ENCODE data around the gene HOXB8. TPM values are rescaled to one million over a fixed set of nuclear protein-coding genes. Genes with fewer than 3 reads are reported as not detected.

The HOXB8 gene
- total and polyA plus RNA-seq, 3 experiments from 2014 or later, result not detected

GRCh38 chr17:48593840-48594537, 21.1 kb downstream of the HOXB8 start:
- no peaks in the 10 kb centered on the region for H3K9me3 Mint-ChIP-seq
- ChIA-PET CTCF (interaction anchor here (0.9 to 3.9 kb wide), 25 partner anchors 11 to 568 kb away, joined by 3 to 43 read pairs (median 6); partner anchors contain the start of gene HOXB9), POLR2A (interaction anchor here (0.8 to 1.3 kb wide), 6 partner anchors 11 to 330 kb away, joined by 3 to 4 read pairs (median 3); no protein-coding TSS in a partner anchor)
- H3K36me3 ChIP-seq (ENCODE audit: insufficient read depth, low read length), result no peaks in the 10 kb centered on the region
- H3K36me3 Mint-ChIP-seq, result no peaks in the 10 kb centered on the region
- H3K27me3 ChIP-seq (ENCODE audit: insufficient read depth, low read length, poor library complexity, severe bottlenecking), result peaks cover 56% of the 10 kb centered on the region
- peak overlapping the region in 1 of 8 donors; percentile 12 for H3K27ac Mint-ChIP-seq
- DNase-seq, result peak; percentile 70 to 84 (median 75)
- H3K27me3 Mint-ChIP-seq, result peaks cover 62 to 83% of the 10 kb centered on the region in 2 donors
- peaks cover 45 to 48% (median 48%) of the 10 kb centered on the region in 3 donors for H3K4me1 Mint-ChIP-seq
- H3K27ac ChIP-seq (ENCODE audit: low read depth, low read length), result no peak overlapping the region
- no peaks in the 10 kb centered on the region for H3K9me3 ChIP-seq (ENCODE audit: low read length)
- peaks cover 41% of the 10 kb centered on the region for H3K4me1 ChIP-seq (ENCODE audit: insufficient read depth, low read length)
- H3K4me3 Mint-ChIP-seq, result peak overlapping the region; percentile 77 to 91 (median 86)
- peak overlapping the region; percentile 61 for H3K4me3 ChIP-seq (ENCODE audit: low read length)

GRCh38 chr17:48593126-48593829, 21.8 kb downstream of the HOXB8 start, which contains the start of gene HOXB5:
Gene HOXB5 (minus strand): TSS chr17:48593779. CDS start chr17:48593682, 97 bp downstream.
- H3K4me3 Mint-ChIP-seq, result peak within 1 kb of the TSS; percentile 77 to 91 (median 86)
- peak in 1 of 5 donors; percentile 20 for DNase-seq
- Histone ChIP-seq H3K36me3 (ENCODE audit: insufficient read depth, low read length) (no peaks in the 10 kb centered on the region), H3K27ac (ENCODE audit: low read depth, low read length) (no peak within 1 kb of the TSS), H3K9me3 (ENCODE audit: low read length) (no peaks in the 10 kb centered on the region), H3K4me3 (ENCODE audit: low read length) (peak within 1 kb of the TSS; percentile 61), H3K4me1 (ENCODE audit: insufficient read depth, low read length) (peaks cover 35% of the 10 kb centered on the region), H3K27me3 (ENCODE audit: insufficient read depth, low read length, poor library complexity, severe bottlenecking) (peaks cover 49% of the 10 kb centered on the region)
- POLR2A ChIA-PET, result interaction anchor here (0.6 to 1.3 kb wide), 8 partner anchors 10 to 330 kb away, joined by 3 to 4 read pairs (median 3); no protein-coding TSS in a partner anchor
- peaks cover 38 to 41% (median 41%) of the 10 kb centered on the region in 3 donors for H3K4me1 Mint-ChIP-seq
- no peaks in the 10 kb centered on the region for H3K36me3 Mint-ChIP-seq
- no peaks in the 10 kb centered on the region for H3K9me3 Mint-ChIP-seq
- H3K27me3 Mint-ChIP-seq, result peaks cover 59 to 82% of the 10 kb centered on the region in 2 donors
- CTCF ChIA-PET, result interaction anchor here (0.6 to 3.9 kb wide), 40 partner anchors 10 to 568 kb away, joined by 3 to 43 read pairs (median 4); partner anchors contain the start of genes HOXB7 and HOXB9
- peak within 1 kb of the TSS in 2 of 8 donors; percentile 12 to 53 for H3K27ac Mint-ChIP-seq

- peaks cover 32 to 34% (median 34%) of the 10 kb centered on the region in 3 donors for H3K4me1 Mint-ChIP-seq
- peak overlapping the region; percentile 14 for H3K4me3 ChIP-seq (ENCODE audit: low read length)
- H3K9me3 ChIP-seq (ENCODE audit: low read length), result no peaks in the 10 kb centered on the region
Observed at GRCh38 chr17:48592577-48592976, 22.5 kb downstream of the HOXB8 start.

GRCh38 chr17:48592057-48592514, 23.0 kb downstream of the HOXB8 start:
- no peaks in the 10 kb centered on the region for H3K36me3 ChIP-seq (ENCODE audit: insufficient read depth, low read length)
- no peaks in the 10 kb centered on the region for H3K9me3 ChIP-seq (ENCODE audit: low read length)
- H3K4me1 ChIP-seq (ENCODE audit: insufficient read depth, low read length), result peaks cover 24% of the 10 kb centered on the region
- ChIA-PET POLR2A (interaction anchor here (0.9 kb wide), 1 partner anchor 49 kb away, joined by 4 read pairs; no protein-coding TSS in a partner anchor), CTCF (interaction anchor here (0.7 to 3.9 kb wide), 15 partner anchors 26 to 566 kb away, joined by 3 to 43 read pairs (median 6); no protein-coding TSS in a partner anchor)
- no peaks in the 10 kb centered on the region for H3K36me3 Mint-ChIP-seq
- H3K27ac ChIP-seq (ENCODE audit: low read depth, low read length), result no peak overlapping the region
- H3K4me1 Mint-ChIP-seq, result peaks cover 29 to 30% (median 29%) of the 10 kb centered on the region in 3 donors
- peak overlapping the region in 2 of 7 donors; percentile 66 to 84 for H3K4me3 Mint-ChIP-seq
- no peak overlapping the region for H3K27ac Mint-ChIP-seq
- DNase-seq, result peak in 1 of 5 donors; percentile 39
- no peak overlapping the region for H3K4me3 ChIP-seq (ENCODE audit: low read length)
- peaks cover 58 to 76% of the 10 kb centered on the region in 2 donors for H3K27me3 Mint-ChIP-seq
- H3K9me3 Mint-ChIP-seq, result no peaks in the 10 kb centered on the region
- H3K27me3 ChIP-seq (ENCODE audit: insufficient read depth, low read length, poor library complexity, severe bottlenecking), result peaks cover 42% of the 10 kb centered on the region

More at GRCh38 chr17:48592577-48592976, 22.5 kb downstream of the HOXB8 start:
- no peaks in the 10 kb centered on the region for H3K36me3 Mint-ChIP-seq
- DNase-seq, result peak in 1 of 5 donors; percentile 48
- CTCF ChIA-PET, result interaction anchor here (0.8 to 3.9 kb wide), 32 partner anchors 10 to 567 kb away, joined by 3 to 43 read pairs (median 4); partner anchors contain the start of gene HOXB7
- Histone ChIP-seq H3K36me3 (ENCODE audit: insufficient read depth, low read length) (no peaks in the 10 kb centered on the region), H3K27me3 (ENCODE audit: insufficient read depth, low read length, poor library complexity, severe bottlenecking) (peaks cover 42% of the 10 kb centered on the region), H3K4me1 (ENCODE audit: insufficient read depth, low read length) (peaks cover 29% of the 10 kb centered on the region), H3K27ac (ENCODE audit: low read depth, low read length) (no peak overlapping the region)
- peak overlapping the region; percentile 77 to 91 (median 86) for H3K4me3 Mint-ChIP-seq
- POLR2A ChIA-PET, result interaction anchor here (0.9 to 1.3 kb wide), 3 partner anchors 16 to 87 kb away, joined by 3 to 4 read pairs (median 4); no protein-coding TSS in a partner anchor
- peak overlapping the region in 1 of 8 donors; percentile 53 for H3K27ac Mint-ChIP-seq
- H3K9me3 Mint-ChIP-seq, result no peaks in the 10 kb centered on the region
- H3K27me3 Mint-ChIP-seq, result peaks cover 58 to 76% of the 10 kb centered on the region in 2 donors

- peak overlapping the region in 2 of 7 donors; percentile 66 to 72 for H3K4me3 Mint-ChIP-seq
- no peak overlapping the region for H3K4me3 ChIP-seq (ENCODE audit: low read length)
- no peak overlapping the region for H3K27ac ChIP-seq (ENCODE audit: low read depth, low read length)
- peaks cover 56 to 75% of the 10 kb centered on the region in 2 donors for H3K27me3 Mint-ChIP-seq
- H3K9me3 Mint-ChIP-seq, result no peaks in the 10 kb centered on the region
- no peaks in the 10 kb centered on the region for H3K36me3 Mint-ChIP-seq
- ChIA-PET POLR2A (no interaction called here), CTCF (interaction anchor here (0.7 to 3.4 kb wide), 11 partner anchors 13 to 566 kb away, joined by 3 to 43 read pairs (median 5); no protein-coding TSS in a partner anchor)
- peaks cover 21% of the 10 kb centered on the region for H3K4me1 ChIP-seq (ENCODE audit: insufficient read depth, low read length)
- no peaks in the 10 kb centered on the region for H3K36me3 ChIP-seq (ENCODE audit: insufficient read depth, low read length)
- H3K4me1 Mint-ChIP-seq, result peaks cover 24 to 25% (median 24%) of the 10 kb centered on the region in 3 donors
- H3K27ac Mint-ChIP-seq, result no peak overlapping the region
- peaks cover 42% of the 10 kb centered on the region for H3K27me3 ChIP-seq (ENCODE audit: insufficient read depth, low read length, poor library complexity, severe bottlenecking)
- peak in 1 of 5 donors; percentile 8 for DNase-seq
- H3K9me3 ChIP-seq (ENCODE audit: low read length), result no peaks in the 10 kb centered on the region
Observed at GRCh38 chr17:48591255-48592056, 23.6 kb downstream of the HOXB8 start.

- Histone ChIP-seq H3K27ac (ENCODE audit: low read depth, low read length) (no peak overlapping the region), H3K4me3 (ENCODE audit: low read length) (no peak overlapping the region), H3K9me3 (ENCODE audit: low read length) (no peaks in the 10 kb centered on the region), H3K27me3 (ENCODE audit: insufficient read depth, low read length, poor library complexity, severe bottlenecking) (peaks cover 42% of the 10 kb centered on the region), H3K36me3 (ENCODE audit: insufficient read depth, low read length) (no peaks in the 10 kb centered on the region), H3K4me1 (ENCODE audit: insufficient read depth, low read length) (peaks cover 23% of the 10 kb centered on the region)
- no peaks in the 10 kb centered on the region for H3K36me3 Mint-ChIP-seq
- peaks cover 27 to 28% (median 28%) of the 10 kb centered on the region in 3 donors for H3K4me1 Mint-ChIP-seq
- no peak for DNase-seq
- H3K4me3 Mint-ChIP-seq, result peak overlapping the region in 2 of 7 donors; percentile 64 to 72
- no peak overlapping the region for H3K27ac Mint-ChIP-seq
- CTCF ChIA-PET, result interaction anchor here (1.0 to 2.4 kb wide), 6 partner anchors 12 to 257 kb away, joined by 3 to 6 read pairs (median 4); no protein-coding TSS in a partner anchor
- POLR2A ChIA-PET, result no interaction called here
- no peaks in the 10 kb centered on the region for H3K9me3 Mint-ChIP-seq
- H3K27me3 Mint-ChIP-seq, result peaks cover 56 to 75% of the 10 kb centered on the region in 2 donors
Observed at GRCh38 chr17:48590607-48591161, 24.4 kb downstream of the HOXB8 start.

All from CD8-positive, alpha-beta memory T cell (primary cell).